GM12892 (cell line): ENCODE data around the gene BANP.
"Not testable (repeated sequence)": the region's sequence is repeated elsewhere in the genome, so short reads cannot be mapped to it uniquely, and the experiment has no call there.

ENCODE experiments used
- DNase-seq: peaks from one replicate; pipeline ENCODE4 v3.0.0; 2011; ENCODE audit not compliant: insufficient read length
- FAIRE-seq: peaks from 2 replicates; lab custom pipeline; 2011; peaks lifted over from hg19 to GRCh38; lab: Jason Lieb, UNC
- POLR2A ChIP-seq: IDR thresholded peaks from 2 replicates; pipeline ENCODE4 v1.6.1; 2011; ENCODE audit warnings: low read depth, low read length, control low read depth
- POLR2AphosphoS5 ChIP-seq: IDR thresholded peaks from 2 replicates; pipeline ENCODE4 v1.6.1; 2011; ENCODE audit warnings: low read depth, low read length, control low read depth
- TAF1 ChIP-seq: IDR thresholded peaks from 2 replicates; pipeline ENCODE4 v1.6.1; 2011; ENCODE audit warnings: low read depth, mild to moderate bottlenecking, control low read depth, low read length, borderline replicate concordance

BANP gene

DNA sequence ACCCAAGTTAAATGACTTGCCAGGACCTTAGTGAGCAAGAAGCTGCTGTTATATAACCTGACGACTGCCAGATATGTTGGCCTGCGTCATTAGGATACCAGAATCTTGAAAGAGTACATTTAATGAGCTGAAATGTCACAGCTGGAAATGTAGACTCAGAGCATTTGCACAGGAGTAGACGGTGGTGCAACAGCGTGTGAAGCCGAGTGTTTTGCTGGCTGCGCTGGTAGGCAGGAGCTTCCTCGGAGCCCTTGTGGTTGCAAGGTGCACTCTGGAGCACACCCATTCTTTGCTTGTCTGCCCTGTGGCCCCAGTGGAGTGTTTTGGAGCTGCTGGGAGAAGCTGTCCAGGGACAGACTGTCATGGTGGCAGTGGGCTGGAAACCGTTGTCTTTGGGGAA lies 79.3 kb downstream of the BANP start:
- DNase-seq (no peak), FAIRE-seq (no peak)

DNA sequence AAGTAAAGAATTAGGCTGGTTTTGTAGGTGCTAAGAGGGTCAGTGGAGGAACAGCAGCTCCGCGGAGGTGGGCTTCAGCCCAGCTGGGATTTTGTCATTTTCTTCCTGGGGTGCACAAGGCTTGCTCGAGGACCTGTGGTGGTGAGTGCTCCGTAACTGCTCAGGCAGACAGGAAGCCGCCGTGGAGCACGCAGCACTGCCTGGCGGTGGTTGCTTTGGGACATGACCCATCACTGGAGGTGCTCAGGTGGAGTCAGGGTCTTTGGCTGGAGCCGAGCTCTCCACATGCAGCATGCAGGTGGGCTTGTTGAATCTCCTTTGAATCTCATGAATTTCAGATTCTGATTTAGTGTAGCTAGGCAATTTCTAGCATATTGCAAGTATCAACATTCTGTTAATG lies 79.7 kb downstream of the BANP start:
- DNase-seq, FAIRE-seq: not testable (repeated sequence)

More for the DNA sequence above, 79.3 kb downstream of the BANP start:
- TF ChIP-seq TAF1: no peak
- no peak for TF ChIP-seq POLR2AphosphoS5
- TF ChIP-seq POLR2A: no peak

DNA sequence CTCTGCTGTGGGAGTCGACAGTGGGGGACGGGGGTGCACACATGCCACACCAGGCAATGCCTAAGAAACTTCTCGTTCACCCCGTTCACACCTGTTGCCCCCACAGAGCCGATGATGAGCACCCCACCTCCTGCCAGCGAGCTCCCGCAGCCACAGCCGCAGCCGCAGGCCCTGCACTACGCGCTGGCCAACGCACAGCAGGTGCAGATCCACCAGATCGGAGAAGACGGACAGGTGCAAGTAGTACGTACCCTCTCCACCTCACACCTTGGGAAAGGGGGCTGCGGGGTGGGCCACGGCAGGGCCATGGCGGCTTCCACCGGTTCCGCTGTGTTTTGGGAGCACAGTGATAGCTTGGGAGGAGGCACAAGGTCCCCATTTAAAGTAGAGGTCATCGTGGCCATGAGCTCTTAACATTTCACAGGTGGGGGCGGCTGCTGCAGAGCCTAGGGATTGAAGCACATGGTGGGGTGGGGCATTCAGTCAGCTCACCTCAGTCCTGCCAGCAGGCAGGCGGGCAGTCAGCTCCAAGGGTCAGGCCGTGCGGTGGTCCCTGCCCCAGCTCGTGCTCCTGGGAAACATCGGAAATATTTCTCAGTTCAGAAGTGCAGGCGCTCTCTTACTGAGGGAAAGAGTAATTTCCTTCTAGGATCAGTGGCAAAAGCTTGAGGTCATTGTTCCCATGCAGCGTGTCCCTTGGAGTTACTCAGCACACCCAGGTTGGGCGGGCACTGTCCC lies 81.9 kb downstream of the BANP start:
- FAIRE-seq, DNase-seq: not testable (repeated sequence)

DNA sequence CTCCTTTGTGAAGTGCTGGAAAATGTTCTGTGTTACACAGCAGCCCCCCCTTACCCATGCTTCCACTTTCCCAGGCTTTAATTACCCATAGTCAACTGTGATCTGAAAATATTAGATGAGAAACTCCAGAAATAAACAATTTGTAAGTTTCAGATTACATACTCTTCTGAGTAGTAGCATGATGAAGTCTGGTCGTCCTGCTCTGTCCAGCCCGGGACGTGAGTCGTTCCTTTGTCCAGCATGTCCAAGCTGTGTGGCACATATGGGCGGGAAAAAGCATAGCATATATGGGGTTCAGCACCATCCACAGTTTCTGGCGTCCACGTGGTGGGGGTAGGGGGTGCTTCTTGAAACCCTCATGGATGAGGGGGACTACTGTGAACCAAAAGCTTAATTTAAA lies 83.5 kb downstream of the BANP start:
- DNase-seq (no peak), FAIRE-seq (no peak)
- TF ChIP-seq TAF1: no peak
- no peak for TF ChIP-seq POLR2A

DNA sequence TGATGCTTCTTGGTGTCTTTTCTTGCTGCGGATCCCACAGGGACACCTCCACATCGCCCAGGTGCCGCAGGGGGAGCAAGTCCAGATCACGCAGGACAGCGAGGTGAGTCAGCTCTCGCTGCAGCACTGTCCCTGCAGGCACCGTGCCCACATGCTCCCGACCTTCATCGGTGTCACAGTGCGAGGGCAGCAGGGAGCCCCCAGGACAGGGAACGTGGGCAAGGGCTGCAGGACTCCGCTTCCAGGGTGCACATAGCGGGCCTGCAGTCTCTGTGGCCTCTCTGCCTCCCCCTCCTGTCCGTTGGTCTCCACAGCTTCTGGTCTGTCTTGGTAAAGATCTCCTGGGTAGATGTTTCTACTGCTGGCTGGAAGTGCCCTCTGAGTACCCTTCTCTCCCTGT lies 84.1 kb downstream of the BANP start:
- DNase-seq (no peak), FAIRE-seq (no peak)
- TF ChIP-seq POLR2A (no peak), POLR2AphosphoS5 (no peak), TAF1 (no peak)

DNA sequence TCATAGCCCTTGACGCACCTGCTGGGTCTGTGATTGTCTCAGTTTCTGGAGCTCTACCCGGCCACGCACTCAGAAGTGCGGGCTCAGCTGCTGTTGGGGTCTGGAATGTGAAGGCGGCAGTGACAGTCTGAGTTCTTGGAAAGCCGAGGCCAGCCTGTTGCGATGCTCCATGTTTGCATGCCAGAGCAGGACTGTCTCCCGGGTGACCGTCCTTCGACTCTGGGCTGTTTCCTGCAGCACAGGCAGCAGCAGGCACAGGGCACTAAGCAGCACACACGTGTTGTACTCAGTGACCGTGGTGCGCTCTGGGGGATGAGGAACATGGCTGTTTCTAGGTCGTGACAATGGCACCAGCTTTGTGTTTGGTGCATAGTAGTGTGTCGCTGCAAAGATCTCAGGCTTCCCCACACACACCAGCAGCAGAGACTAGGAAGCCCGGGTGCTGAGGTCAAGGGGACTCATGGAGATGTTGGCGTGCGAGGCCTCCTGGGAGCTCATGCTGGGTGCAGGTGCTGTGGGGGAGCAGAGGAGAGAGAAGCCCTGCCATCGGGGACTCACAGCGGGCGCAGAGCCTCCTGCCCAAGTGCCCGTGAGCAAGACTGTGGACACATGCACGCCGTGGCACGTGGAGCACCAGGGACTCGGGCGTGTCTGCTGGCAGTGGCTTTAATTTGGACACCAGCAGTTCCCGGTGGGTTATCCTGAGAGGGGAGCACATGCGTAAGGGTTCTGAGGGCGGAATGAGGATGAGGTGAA lies 84.8 kb downstream of the BANP start:
- FAIRE-seq, DNase-seq: not testable (repeated sequence)

DNA sequence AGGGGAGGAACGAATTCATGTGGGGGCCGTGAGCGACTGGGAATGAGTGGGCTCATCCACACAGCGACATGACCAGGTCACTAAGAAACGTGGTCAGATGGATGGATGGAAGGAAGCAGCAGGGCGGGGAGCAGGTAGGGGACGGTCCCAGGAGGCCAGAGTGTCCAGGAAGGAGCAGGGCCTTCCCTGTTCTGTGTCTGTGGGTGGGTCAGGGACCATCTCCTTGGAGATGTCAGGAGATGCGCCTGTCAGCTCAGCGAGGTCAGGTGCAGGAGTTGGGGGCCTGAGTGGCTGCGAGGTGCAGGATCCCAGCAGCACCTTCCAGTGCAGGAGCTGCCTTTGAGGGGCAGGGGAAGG lies 85.4 kb downstream of the BANP start:
- FAIRE-seq, DNase-seq: not testable (repeated sequence)

DNA sequence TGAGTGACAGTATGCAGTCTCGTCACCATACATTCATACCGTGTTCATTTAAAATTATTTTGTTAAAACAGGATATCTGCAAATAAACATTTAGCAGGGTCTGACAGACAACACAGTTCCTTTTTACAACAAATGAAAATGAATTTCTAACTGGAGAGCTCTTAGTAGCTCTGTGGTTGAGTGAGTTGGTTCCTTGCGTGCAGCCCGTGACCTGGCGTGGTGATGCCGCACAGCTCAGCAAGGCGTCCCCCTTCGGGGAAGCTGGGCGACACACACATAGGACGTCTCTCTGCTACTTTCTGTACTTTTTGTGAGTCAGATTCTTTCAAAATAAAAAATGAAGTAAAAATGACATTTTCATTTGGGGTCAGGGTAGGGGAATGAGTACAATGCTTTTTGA lies 86.1 kb downstream of the BANP start:
- not testable (repeated sequence) for FAIRE-seq, DNase-seq

DNA sequence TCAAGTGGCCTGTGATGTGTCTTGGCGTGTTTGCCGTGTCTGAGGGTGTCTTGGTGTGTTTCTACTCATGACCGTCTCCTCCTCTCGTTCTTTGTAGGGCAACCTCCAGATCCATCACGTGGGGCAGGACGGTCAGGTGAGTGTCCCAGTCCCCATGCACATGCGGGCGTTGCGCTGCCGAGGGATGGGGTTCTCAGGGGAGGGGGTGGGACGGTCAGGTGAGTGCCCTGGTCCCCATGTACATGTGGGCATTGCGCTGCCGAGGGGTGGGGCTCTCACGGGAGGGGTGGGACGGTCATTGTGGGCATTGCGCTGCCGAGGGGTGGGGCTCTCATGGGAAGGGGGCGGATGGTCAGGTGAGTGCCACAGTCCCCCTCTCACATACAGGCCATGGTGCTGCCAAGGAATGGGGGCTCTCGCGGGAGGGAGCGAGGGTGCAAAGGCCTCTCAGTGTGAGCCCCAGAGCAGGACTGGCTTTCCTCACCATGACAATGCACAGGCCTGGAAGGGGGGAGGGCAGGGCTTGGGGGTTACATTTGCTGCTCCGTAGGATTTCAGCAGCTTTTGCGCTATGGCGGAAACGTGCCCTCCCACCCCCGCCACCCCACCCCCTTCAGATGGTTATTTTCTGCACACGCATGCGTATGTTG lies 86.8 kb downstream of the BANP start:
- FAIRE-seq, DNase-seq: not testable (repeated sequence)

DNA sequence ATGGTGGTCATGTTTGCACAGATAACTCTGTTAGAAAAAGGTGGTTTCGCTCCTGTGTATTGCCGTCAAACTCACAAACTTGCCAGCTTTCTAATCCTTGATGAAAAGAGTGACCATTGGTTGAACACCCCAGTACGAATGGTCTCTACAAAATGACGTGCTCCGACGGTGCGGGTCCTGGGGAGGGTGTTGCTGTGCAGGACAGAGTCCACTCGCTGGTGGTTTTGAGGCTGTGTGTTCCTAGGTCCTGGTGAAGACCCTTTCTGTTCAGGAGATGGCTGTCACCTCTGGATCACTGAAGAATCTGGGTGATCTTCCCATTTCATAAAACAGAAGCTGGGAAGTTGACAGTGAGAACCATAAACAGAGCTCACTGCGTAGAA lies 87.3 kb downstream of the BANP start:
- not testable (repeated sequence) for FAIRE-seq, DNase-seq

DNA sequence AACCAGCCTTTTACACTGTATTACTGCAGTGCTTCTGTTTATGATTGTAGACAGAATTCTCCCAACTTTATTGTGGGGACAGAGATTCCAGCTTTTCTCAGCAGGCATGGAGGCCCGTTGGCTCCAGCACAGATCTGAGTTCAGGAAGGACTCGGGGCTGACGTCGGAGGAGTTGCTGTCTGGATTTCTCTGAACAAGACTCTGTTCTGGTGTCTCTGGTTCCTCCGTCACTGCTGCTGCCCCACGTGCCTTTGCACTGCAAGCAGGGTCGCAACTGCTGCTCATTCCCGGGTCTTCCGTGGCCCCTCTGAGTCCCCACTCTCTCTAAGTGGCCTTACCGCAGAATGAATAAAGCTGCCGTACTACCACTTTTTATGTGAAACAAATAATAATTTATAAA lies 88.4 kb downstream of the BANP start:
- TF ChIP-seq TAF1 (no peak), POLR2AphosphoS5 (no peak), POLR2A (no peak)
- FAIRE-seq (no peak), DNase-seq (no peak)

DNA sequence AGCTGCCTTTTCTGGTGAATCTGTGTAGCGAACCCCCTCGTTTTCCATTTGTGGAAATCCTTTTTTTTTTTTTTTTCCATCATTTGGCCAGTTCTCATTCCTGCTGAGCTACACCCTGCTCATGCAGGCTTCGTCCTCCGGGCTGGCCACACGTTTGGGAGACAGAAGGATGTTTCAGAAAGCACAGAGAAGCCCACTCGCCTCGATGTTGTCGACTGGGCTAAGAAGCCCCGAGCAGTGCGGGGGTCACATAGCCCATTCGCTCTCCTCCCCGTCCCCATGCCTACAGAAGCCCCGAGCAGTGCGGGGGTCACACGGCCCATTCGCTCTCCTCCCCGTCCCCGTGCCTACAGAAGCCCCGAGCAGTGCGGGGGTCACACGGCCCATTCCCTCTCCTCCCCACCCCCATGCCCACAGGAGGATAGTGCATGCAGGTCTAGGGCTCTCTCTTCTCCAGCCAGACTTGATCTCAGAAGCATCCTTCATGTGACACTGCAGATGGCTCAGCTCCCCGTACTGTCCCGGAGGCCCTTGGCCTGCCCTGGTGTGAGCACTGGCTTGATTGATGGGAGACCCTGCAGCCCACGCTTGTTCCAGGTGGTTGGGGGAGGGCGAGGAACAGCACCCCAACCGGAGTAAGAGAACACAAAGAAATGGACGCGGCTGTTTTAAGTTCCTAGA lies 89.1 kb downstream of the BANP start:
- not testable (repeated sequence) for FAIRE-seq, DNase-seq

DNA sequence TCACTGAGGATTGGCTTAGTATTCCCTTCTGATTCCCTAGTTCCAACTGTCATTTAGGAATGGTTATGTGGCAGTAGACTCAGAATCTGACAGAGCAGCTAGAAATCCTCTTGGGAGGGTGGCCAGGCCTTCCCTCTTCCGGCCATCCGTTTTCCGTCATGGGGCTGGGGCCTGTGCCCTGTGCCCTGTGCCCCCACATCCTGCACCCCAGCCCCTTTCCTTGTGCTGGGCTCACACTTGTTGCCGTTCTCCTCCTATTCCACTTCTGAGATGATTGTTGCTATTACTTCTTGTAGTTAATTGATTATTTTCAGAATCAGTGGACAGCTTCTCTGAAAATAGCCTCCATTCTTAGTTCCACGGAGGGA lies 89.6 kb downstream of the BANP start:
- not testable (repeated sequence) for FAIRE-seq, DNase-seq

DNA sequence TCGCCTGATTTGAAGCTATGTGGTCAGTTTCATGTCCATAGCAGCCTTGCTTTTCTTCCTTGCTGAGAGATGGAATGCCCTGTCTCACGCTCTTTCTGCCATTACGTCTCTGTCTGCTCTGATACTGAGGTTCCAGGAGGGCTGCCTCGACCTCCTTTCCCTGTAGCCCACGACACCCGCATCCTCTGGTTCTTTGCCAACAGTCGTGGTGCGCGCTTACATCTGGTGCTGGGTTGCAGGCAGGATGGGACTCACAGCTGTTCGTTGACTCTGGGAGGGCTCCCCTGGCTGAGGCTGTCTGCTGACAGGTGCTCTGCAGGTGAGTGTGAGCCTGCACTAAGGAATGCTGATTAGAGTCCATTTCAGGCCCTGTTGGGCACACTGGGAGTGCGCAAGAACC lies 90.3 kb downstream of the BANP start:
- not testable (repeated sequence) for FAIRE-seq, DNase-seq

DNA sequence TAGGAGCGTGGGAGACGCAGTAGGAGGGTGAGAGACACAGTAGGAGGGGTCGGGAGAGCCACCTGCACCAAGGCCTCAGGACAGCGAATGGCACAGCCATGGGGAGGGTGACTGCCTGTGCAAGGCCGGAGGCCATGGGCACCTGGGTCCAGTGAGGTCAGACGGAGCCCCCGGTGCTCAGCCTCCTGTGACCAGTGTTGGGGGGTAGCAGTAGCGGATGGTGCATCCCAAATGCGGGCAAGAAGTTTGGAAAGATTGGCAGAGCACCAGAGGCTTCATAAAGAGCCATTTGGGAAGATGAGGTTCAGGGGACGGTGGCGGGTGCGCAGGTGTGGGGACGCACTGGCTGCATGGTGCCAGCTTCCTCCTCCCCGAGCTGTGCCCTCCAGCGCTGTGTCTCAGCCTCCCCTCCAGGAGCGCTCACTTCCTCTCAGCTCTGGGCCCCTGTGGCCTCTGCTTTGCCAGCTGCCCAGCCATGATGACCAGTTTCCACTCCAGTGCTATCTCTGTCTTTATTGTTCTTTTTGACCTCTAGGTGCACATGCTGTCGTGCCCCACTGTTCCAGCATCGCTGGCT lies 90.8 kb downstream of the BANP start:
- not testable (repeated sequence) for FAIRE-seq, DNase-seq

DNA sequence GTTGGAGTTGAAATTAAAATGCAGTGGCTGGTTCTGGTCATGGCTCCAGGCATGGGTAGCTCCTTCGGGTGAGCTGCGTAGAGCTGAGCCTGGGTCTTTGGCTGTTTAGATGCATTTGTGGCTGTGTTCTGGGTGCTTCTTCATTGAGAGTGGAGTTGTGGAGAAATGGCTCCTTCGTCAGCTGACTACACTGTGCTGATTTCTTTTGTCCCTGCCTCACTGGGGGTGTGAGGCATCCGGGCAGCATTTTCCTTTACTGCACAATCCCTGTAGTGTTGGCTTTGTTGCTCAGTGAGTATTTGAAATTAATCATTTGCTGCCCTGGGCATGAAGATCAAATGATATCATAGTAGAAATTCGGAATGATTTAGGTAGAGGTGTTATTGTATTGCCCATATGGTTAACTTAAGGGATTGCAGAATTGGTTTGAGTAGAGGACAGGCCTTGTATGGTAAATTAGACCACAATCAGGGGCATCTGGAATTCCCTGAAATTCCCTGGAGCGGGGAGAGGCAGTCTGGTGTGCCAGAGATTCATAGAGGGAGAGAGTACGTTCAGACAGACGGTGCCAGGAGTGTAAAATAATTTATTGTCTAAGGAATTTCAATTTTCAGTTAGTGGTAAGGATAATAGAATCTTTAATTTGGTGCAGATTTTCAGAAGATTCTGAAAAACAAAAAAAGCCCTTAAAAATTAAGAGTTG lies 92.1 kb downstream of the BANP start:
- FAIRE-seq, DNase-seq: not testable (repeated sequence)

DNA sequence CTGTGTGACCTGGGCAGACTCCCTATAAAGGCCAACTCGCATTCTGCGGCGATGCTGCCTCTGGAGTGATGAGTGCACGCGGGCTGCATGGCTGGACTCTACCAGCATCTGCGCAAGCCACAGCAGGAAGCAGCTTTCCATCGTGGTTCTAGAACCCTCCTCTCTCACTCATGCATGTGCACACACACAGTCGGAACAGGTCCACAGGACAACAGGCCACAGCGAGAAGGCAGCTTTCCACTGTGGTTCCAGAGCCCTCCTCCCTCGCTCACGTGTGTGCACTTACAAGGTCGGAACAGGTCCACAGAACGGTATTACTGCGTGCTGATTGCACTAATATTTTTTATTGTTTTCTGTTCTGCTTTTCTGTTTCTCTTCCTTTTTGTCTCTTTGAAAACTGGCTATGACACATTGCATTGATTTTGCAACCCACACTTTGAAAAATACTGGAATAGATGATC lies 92.9 kb downstream of the BANP start:
- not testable (repeated sequence) for DNase-seq
- peak; percentile 69 for FAIRE-seq

DNA sequence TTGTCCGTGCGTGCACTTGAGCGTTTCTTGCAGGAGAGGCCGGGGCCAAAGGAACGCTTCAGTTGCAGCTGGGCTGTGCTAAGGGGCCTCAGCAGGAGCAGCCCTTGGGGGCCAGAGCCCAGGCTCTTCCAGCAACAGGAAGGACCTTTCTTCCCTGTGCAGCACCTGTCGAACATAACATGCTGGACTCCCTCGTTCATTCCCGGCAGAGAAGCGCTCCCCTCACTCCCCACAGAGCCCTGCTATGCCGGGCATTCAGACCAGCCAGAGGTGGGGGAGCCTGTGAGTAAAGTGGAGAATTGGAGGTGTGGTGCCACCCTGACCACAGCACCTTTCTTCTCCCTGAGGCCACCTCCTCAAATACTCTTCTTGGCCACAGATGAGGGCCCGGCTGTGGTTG lies 94.1 kb downstream of the BANP start:
- FAIRE-seq, DNase-seq: not testable (repeated sequence)
